Left colon (tissue), 2 donors: Measurements from ENCODE around the gene ABCC10. TPM values are rescaled to one million over a fixed set of nuclear protein-coding genes. Genes with fewer than 3 reads are reported as not detected.
A peak's percentile ranks its signal among the peaks of the same experiment; 100 is the strongest.
"Not testable (repeated sequence)": the region's sequence is repeated elsewhere in the genome, so short reads cannot be mapped to it uniquely, and the experiment has no call there.

Experiments used
- ATAC-seq: fragments of 200-7000 bp; cut with Tn5 transposase; one replicate; pipeline ENCODE4 v1.9.1; 2020; ENCODE audit warnings: mild to moderate bottlenecking, moderate library complexity
- DNase-seq, 2 donors: peaks; one replicate each; pipeline ENCODE4 v3.0.0-alpha.2; 2020
- intact Hi-C, 2 donors: fragments of 100-400 bp; cut with DNase I in 1 of 2; cut with micrococcal nuclease in 1 of 2; formaldehyde crosslinking; loops; one replicate each; pipeline versions ENCODE4 v1.11.2 to v1.14.0; 2022; cut with DNase I, micrococcal nuclease
- total RNA-seq, 2 donors: library from RNA; stranded (reverse); fragmentation: NEBNext Ultra II Directional; extraction: Animal tissue kit (Norgen Biotek cat#: 25700); gene quantifications; one replicate each; pipeline ENCODE4 v1.2.1, GENCODE V29; 2021
- donor health status: DM: no; HTN: no; CAD: no.
- donor health status: DM: yes; HTN: yes; CAD: no.

ABCC10 gene
- total RNA-seq, 2 donors from 2014 or later: 32.1 to 34.6 TPM

GRCh38 chr6:43481591-43482236 lies 54.4 kb downstream of the ABCC10 start:
- DNase-seq (no peak), ATAC-seq (no peak)
- intact Hi-C loops: no loop called here

GRCh38 chr6:43488667-43489276 lies 61.4 kb downstream of the ABCC10 start:
- DNase-seq (no peak), ATAC-seq (no peak)
- intact Hi-C loops: no loop called here

- no peak for DNase-seq
- ATAC-seq: no peak
- intact Hi-C loops: no loop called here
Observed at GRCh38 chr6:43489277-43490072, 62.1 kb downstream of the ABCC10 start.

- intact Hi-C loops: no loop called here
- DNase-seq (no peak), ATAC-seq (no peak)
Observed at GRCh38 chr6:43490523-43490939, 63.2 kb downstream of the ABCC10 start.

- intact Hi-C loops: no loop called here
- DNase-seq (peak in 1 of 2 donors; percentile 70), ATAC-seq (peak; percentile 70)
Observed at GRCh38 chr6:43491750-43492661, 64.7 kb downstream of the ABCC10 start.

GRCh38 chr6:43492673-43493072 lies 65.3 kb downstream of the ABCC10 start:
- no peak for ATAC-seq
- DNase-seq: no peak
- intact Hi-C loops: no loop called here

- ATAC-seq (no peak), DNase-seq (no peak)
- intact Hi-C loops: no loop called here
Observed at GRCh38 chr6:43493230-43493629, 65.9 kb downstream of the ABCC10 start.

- ATAC-seq: no peak
- DNase-seq: no peak
- intact Hi-C loops: no loop called here
Observed at GRCh38 chr6:43493833-43494232, 66.5 kb downstream of the ABCC10 start.

- no peak for DNase-seq
- intact Hi-C loops: no loop called here
- ATAC-seq: no peak
Observed at GRCh38 chr6:43494321-43494720, 67.0 kb downstream of the ABCC10 start.

- DNase-seq: no peak
- ATAC-seq: no peak
- intact Hi-C loops: loop anchor here in 1 of 2 donors (5.0 kb wide), 1 partner anchor 42 kb away; no protein-coding TSS in a partner anchor
Observed at GRCh38 chr6:43494766-43495165, 67.4 kb downstream of the ABCC10 start.

- intact Hi-C loops: loop anchor here in 1 of 2 donors (5.0 kb wide), 1 partner anchor 43 kb away; no protein-coding TSS in a partner anchor
- ATAC-seq: peak; percentile 88
Observed at GRCh38 chr6:43495409-43495941, 68.1 kb downstream of the ABCC10 start.

GRCh38 chr6:43496370-43497128 lies 69.2 kb downstream of the ABCC10 start:
- peak; percentile 23 for ATAC-seq
- DNase-seq: no peak
- intact Hi-C loops: loop anchor here in 1 of 2 donors (5.0 kb wide), 1 partner anchor 44 kb away; no protein-coding TSS in a partner anchor

More at GRCh38 chr6:43495409-43495941, 68.1 kb downstream of the ABCC10 start:
- no peak for DNase-seq

- ATAC-seq (no peak), DNase-seq (no peak)
- intact Hi-C loops: loop anchor here in 1 of 2 donors (5.0 kb wide), 1 partner anchor 45 kb away; no protein-coding TSS in a partner anchor
Observed at GRCh38 chr6:43497129-43497396, 69.7 kb downstream of the ABCC10 start.

- intact Hi-C loops: loop anchor here in 1 of 2 donors (5.0 kb wide), 1 partner anchor 45 kb away; no protein-coding TSS in a partner anchor
- no peak for ATAC-seq
Observed at GRCh38 chr6:43497689-43498088, 70.3 kb downstream of the ABCC10 start.

GRCh38 chr6:43498291-43498690 lies 71.0 kb downstream of the ABCC10 start:
- intact Hi-C loops: loop anchor here in 1 of 2 donors (5.0 kb wide), 1 partner anchor 46 kb away; no protein-coding TSS in a partner anchor
- ATAC-seq, DNase-seq: not testable (repeated sequence)

More at GRCh38 chr6:43497689-43498088, 70.3 kb downstream of the ABCC10 start:
- DNase-seq: no peak

- DNase-seq (no peak), ATAC-seq (no peak)
- intact Hi-C loops: loop anchor here in 1 of 2 donors (5.0 kb wide), 1 partner anchor 47 kb away; no protein-coding TSS in a partner anchor
Observed at GRCh38 chr6:43499028-43499815, 71.9 kb downstream of the ABCC10 start.
